K562 (cell line): ENCODE data around the gene FKBP1B. TPM values are rescaled to one million over a fixed set of nuclear protein-coding genes. Genes with fewer than 3 reads are reported as not detected.

Experiments used
- ATAC-seq: fragments of 200-7000 bp; cut with Tn5 transposase; 3 replicates; pipeline ENCODE4 v1.9.1; 2020; ENCODE audit warnings: moderate library complexity
- Bru-seq: library from RNA; stranded (reverse); fragments of 400-500 nt; gene quantifications from one replicate; lab custom pipeline; 2021; lab: Mats Ljungman, UMichigan
- BruChase-seq, 2 experiments: library from RNA; stranded (reverse); fragments of 400-500 nt; gene quantifications; one replicate each; lab custom pipeline; 2021; lab: Mats Ljungman, UMichigan
- BruUV-seq: library from RNA; stranded (reverse); fragments of 400-500 nt; replicated peaks from 2 replicates; lab custom pipeline; 2021; lab: Mats Ljungman, UMichigan
- CTCF ChIA-PET: fragments of 300-600 bp; formaldehyde crosslinking; extraction: SDS; loops from one replicate; lab custom pipeline; 2021; ENCODE audit warnings: low intra/inter-chr PET ratio; lab: Yijun Ruan, JAX
- POLR2A ChIA-PET: fragments of 300-600, 350-650 bp; sonication (Branson Sonifier 250); formaldehyde crosslinking; extraction: SDS; loops from one replicate; lab custom pipeline; 2021; ENCODE audit warnings: antibody characterized with exemption, inconsistent platforms; lab: Yijun Ruan, JAX
- DNase-seq, 4 experiments: peaks; one replicate each; pipeline versions ENCODE4 v3.0.0 to v3.0.0-alpha.2; 2011 to 2018; ENCODE audit warnings: low spot score in 3 of 4, mixed read lengths in 3 of 4; ENCODE audit errors: extremely low read depth in 1 of 4
- FAIRE-seq: peaks from 2 replicates; lab custom pipeline; 2011; peaks lifted over from hg19 to GRCh38; lab: Jason Lieb, UNC
- H2AFZ ChIP-seq: 2 replicates; pipeline ENCODE4 v1.6.0; 2011; ENCODE audit warnings: low read depth, low read length, control low read depth, inconsistent platforms
- H3K27ac ChIP-seq: fragments of 200-600 bp; 3 replicates; pipeline ENCODE4 v1.8.0; 2011; ENCODE audit warnings: low read depth, mild to moderate bottlenecking, control low read depth, inconsistent platforms, low read length, moderate library complexity, mixed read lengths; ENCODE audit errors: extremely low read depth
- H3K27me3 ChIP-seq, 2 experiments: fragments of 300-600 bp in 1 of 2; 2 replicates in 1 of 2; 3 replicates in 1 of 2; pipeline versions ENCODE4 v1.6.0 to v1.8.0; 2011; ENCODE audit warnings: inconsistent platforms in 2 of 2, low read length in 2 of 2, mild to moderate bottlenecking in 1 of 2, mixed read lengths in 1 of 2, moderate library complexity in 1 of 2; ENCODE audit not compliant: control insufficient read depth in 2 of 2, insufficient read depth in 2 of 2
- H3K36me3 ChIP-seq: fragments of 300-600 bp; 3 replicates; pipeline ENCODE4 v1.8.0; 2011; ENCODE audit warnings: mild to moderate bottlenecking, low read length, inconsistent platforms; ENCODE audit not compliant: control insufficient read depth, insufficient read depth
- H3K4me1 ChIP-seq, 2 experiments: fragments of 200-600 bp in 1 of 2; replicated peaks in 1 of 2; 2 replicates in 1 of 2; 3 replicates in 1 of 2; pipeline versions ENCODE4 v1.5.1 to v1.8.0; 2011; ENCODE audit warnings: inconsistent platforms in 2 of 2, low read length in 2 of 2, mild to moderate bottlenecking in 1 of 2, mixed read lengths in 1 of 2, moderate library complexity in 1 of 2; ENCODE audit not compliant: control insufficient read depth in 2 of 2, insufficient read depth in 2 of 2
- H3K4me2 ChIP-seq: 2 replicates; pipeline ENCODE4 v1.6.1; 2011; ENCODE audit warnings: low read length, control low read depth, inconsistent platforms, mixed read lengths; ENCODE audit not compliant: insufficient read depth
- H3K4me3 ChIP-seq: fragments of 200-600 bp; sonication (generic), shearing (Covaris generic); 2 replicates; pipeline ENCODE4 v1.5.1; 2016; ENCODE audit warnings: control low read depth, inconsistent platforms
- H3K79me2 ChIP-seq: fragments of 200-600 bp; 3 replicates; pipeline ENCODE4 v1.8.0; 2011; ENCODE audit warnings: low read length, inconsistent platforms; ENCODE audit not compliant: control insufficient read depth, insufficient read depth
- H3K9ac ChIP-seq, 2 experiments: 2 replicates each; pipeline versions ENCODE4 v1.6.0 to v1.6.1; 2011; ENCODE audit warnings: low read depth in 2 of 2, low read length in 2 of 2, control low read depth in 1 of 2, inconsistent platforms in 1 of 2, mild to moderate bottlenecking in 1 of 2, mixed read lengths in 1 of 2; ENCODE audit not compliant: insufficient read depth in 1 of 2
- H3K9me1 ChIP-seq: one replicate; pipeline ENCODE4 v1.6.0; 2011; ENCODE audit warnings: inconsistent platforms, mild to moderate bottlenecking, low read length, moderate library complexity; ENCODE audit not compliant: control insufficient read depth, insufficient read depth
- H3K9me3 ChIP-seq: replicated peaks from 2 replicates; pipeline ENCODE4 v1.5.1; 2011; ENCODE audit warnings: low read depth, low read length, inconsistent platforms; ENCODE audit not compliant: control insufficient read depth, insufficient read depth
- H4K20me1 ChIP-seq: replicated peaks from 2 replicates; pipeline ENCODE4 v1.6.1; 2011; ENCODE audit warnings: low read length, inconsistent platforms, mixed read lengths; ENCODE audit not compliant: control insufficient read depth, insufficient read depth
- ESRRA ChIP-seq: fragments of 450-650 bp; IDR thresholded peaks from 2 replicates; pipeline ENCODE4 v1.6.1; 2014; ENCODE audit warnings: low read depth, mild to moderate bottlenecking, moderate library complexity, borderline replicate concordance
- NKRF ChIP-seq: fragments of 450-650 bp; IDR thresholded peaks from 2 replicates; pipeline ENCODE4 v1.6.1; 2016; ENCODE audit warnings: borderline replicate concordance
- OTX1 ChIP-seq: fragments of 450-650 bp; formaldehyde crosslinking; IDR thresholded peaks from 2 replicates; pipeline ENCODE4 v1.4.0; 2022; ENCODE audit warnings: mild to moderate bottlenecking
- POLR2G ChIP-seq: fragments of 200-400 bp; formaldehyde crosslinking; IDR thresholded peaks from 2 replicates; pipeline ENCODE4 v1.6.1; 2017; ENCODE audit warnings: low read depth, mild to moderate bottlenecking, antibody characterized with exemption, low read length, moderate library complexity
- PTTG1 ChIP-seq: fragments of 450-650 bp; IDR thresholded peaks from 2 replicates; pipeline ENCODE4 v1.6.1; 2016; ENCODE audit warnings: low read depth, mild to moderate bottlenecking, missing genetic modification characterization, missing compliant biosample characterization
- SETDB1 ChIP-seq: IDR thresholded peaks from one replicate; pipeline ENCODE4 v1.6.1; 2012; ENCODE audit warnings: low read length, control low read depth, inconsistent platforms
- ZBTB7A ChIP-seq: IDR thresholded peaks from 2 replicates; pipeline ENCODE4 v1.6.1; 2011; ENCODE audit warnings: low read depth, mild to moderate bottlenecking, low read length, moderate library complexity, borderline replicate concordance; ENCODE audit not compliant: control insufficient read depth
- ZNF124 ChIP-seq: sonication (generic); formaldehyde crosslinking; IDR thresholded peaks from 2 replicates; pipeline ENCODE4 v1.8.1; 2022; ENCODE audit warnings: missing genetic modification reagents
- ZNF518B ChIP-seq: fragments of 250-450 bp; sonication (Bioruptor Pico); IDR thresholded peaks from 2 replicates; pipeline ENCODE4 v1.5.0; 2021; ENCODE audit warnings: mild to moderate bottlenecking, moderate library complexity
- WGBS: fragments of 100-300 bp; shearing (Covaris generic); methylation state at CpG from one replicate; pipeline ENCODE4 v1.1.6; 2016; ENCODE audit warnings: low coverage, mixed read lengths; ENCODE audit not compliant: insufficient coverage; ENCODE audit errors: missing lambda C conversion rate; 5-methylcytosine and 5-hydroxymethylcytosine counted together
- in situ Hi-C: fragments of 300-500 bp; cut with MboI; formaldehyde crosslinking; loops from 4 replicates; pipeline ENCODE4 v1.15.0; 2018; ENCODE audit warnings: inconsistent platforms, mixed read lengths
- intact Hi-C: fragments of 100-400 bp; cut with micrococcal nuclease; formaldehyde crosslinking; loops from 2 replicates; pipeline ENCODE4 v1.14.2; 2022
- long read RNA-seq, 3 experiments: library from polyadenylated mRNA in 2 of 3; library from RNA in 1 of 3; unstranded in 2 of 3; stranded (forward) in 1 of 3; transcript quantifications; one replicate each; pipeline ENCODE4 v2.0.0, GENCODE V29; 2019 to 2022
- polyA minus RNA-seq, 3 experiments: library from RNA; depleted of rRNA, polyadenylated mRNA; stranded (reverse); fragments of >200 nt; gene quantifications; 2 replicates each; pipeline ENCODE4 v1.2.3, GENCODE V29; 2011
- polyA plus RNA-seq, 8 experiments: library from polyadenylated mRNA; depleted of rRNA in 4 of 8; stranded (reverse) in 5 of 8; unstranded in 3 of 8; fragments of >200 nt; fragmentation: Nextera tagmentation in 2 of 8; fragmentation: Illumina TruSeq in 1 of 8; extraction: Ambion mirVana in 2 of 8; extraction: Trizol in 1 of 8; gene quantifications; 2 replicates each; pipeline versions ENCODE4 v1.2.1 to v1.2.3, GENCODE V29; 2011 to 2014; ENCODE audit warnings: inconsistent platforms in 1 of 8, missing spikeins in 1 of 8
- total RNA-seq, 7 experiments: library from RNA; depleted of rRNA in 6 of 7; stranded (reverse); fragments of >200 nt in 6 of 7; fragmentation: Illumina TruSeq in 2 of 7; extraction: Trizol in 2 of 7; gene quantifications; 2 replicates each; pipeline versions ENCODE4 v1.2.1 to v1.2.3, GENCODE V29; 2011 to 2021; ENCODE audit warnings: low replicate concordance in 1 of 7

FKBP1B gene
- total RNA-seq (2011; cell fraction: chromatin; rRNA removed; ENCODE audit: low replicate concordance), result 4.5 and 7.5 TPM in 2 replicates
- total RNA-seq (2011; cell fraction: nucleolus; rRNA removed), result 2.4 and 2.7 TPM in 2 replicates
- 3.9 and 7.7 TPM in 2 replicates for total RNA-seq (2011; cell fraction: nucleoplasm; rRNA removed)
- 1.6 and 2.0 TPM in 2 replicates for total RNA-seq (2014; rRNA removed)
- total RNA-seq (2014; rRNA removed; fragmentation: Illumina TruSeq; extraction: Trizol), result 2.4 and 2.8 TPM in 2 replicates
- total RNA-seq (2015; rRNA removed; fragmentation: Illumina TruSeq; extraction: Trizol), result 1.3 and 1.6 TPM in 2 replicates
- 1.6 and 2.4 TPM in 2 replicates for total RNA-seq (2021)
- 9.4 and 14.1 TPM in 2 replicates for polyA plus RNA-seq (2011; rRNA removed)
- polyA plus RNA-seq (2011; cell fraction: cytosol; rRNA removed), result 10.5 and 10.6 TPM in 2 replicates
- 10.7 and 14.9 TPM in 2 replicates for polyA plus RNA-seq (2011; cell fraction: nucleus; rRNA removed)
- 2.8 and 3.7 TPM in 2 replicates for polyA plus RNA-seq (2012)
- polyA plus RNA-seq (2014; fragmentation: Illumina TruSeq; extraction: Trizol), result 2.8 and 2.9 TPM in 2 replicates
- polyA plus RNA-seq (2014; fragmentation: Nextera tagmentation; extraction: Ambion mirVana), result 1 to 10 TPM in 1 of 2 experiments, under 1 TPM in 1; 0.58 to 1.2 TPM
- polyA plus RNA-seq (2014; rRNA removed), result 2.3 and 3.7 TPM in 2 replicates
- 4.1 and 7.1 TPM in 2 replicates for polyA minus RNA-seq (2011; rRNA and poly(A)+ RNA removed)
- polyA minus RNA-seq (2011; cell fraction: cytosol; rRNA and poly(A)+ RNA removed), result 2.2 TPM in 1 of 2 replicates, not detected in the other
- 0.81 and 1.9 TPM in 2 replicates for polyA minus RNA-seq (2011; cell fraction: nucleus; rRNA and poly(A)+ RNA removed)
- percentile 42 among the genes with signal in this experiment for Bru-seq, nascent RNA
- BruChase-seq, experiment 1, labeled RNA remaining after a 2-hour chase, result percentile 46 among the genes with signal in this experiment
- BruChase-seq, experiment 2, labeled RNA remaining after a 6-hour chase, result percentile 42 among the genes with signal in this experiment
- long read RNA-seq, experiment 1, partial matches to known transcripts, result 0 of 5 reads
- long read RNA-seq, experiment 1, other reads (novel, unspliced or antisense), result 4 of 5 reads
- long read RNA-seq, experiment 2, result 0 reads
- long read RNA-seq, experiment 3, result 0 reads

DNA sequence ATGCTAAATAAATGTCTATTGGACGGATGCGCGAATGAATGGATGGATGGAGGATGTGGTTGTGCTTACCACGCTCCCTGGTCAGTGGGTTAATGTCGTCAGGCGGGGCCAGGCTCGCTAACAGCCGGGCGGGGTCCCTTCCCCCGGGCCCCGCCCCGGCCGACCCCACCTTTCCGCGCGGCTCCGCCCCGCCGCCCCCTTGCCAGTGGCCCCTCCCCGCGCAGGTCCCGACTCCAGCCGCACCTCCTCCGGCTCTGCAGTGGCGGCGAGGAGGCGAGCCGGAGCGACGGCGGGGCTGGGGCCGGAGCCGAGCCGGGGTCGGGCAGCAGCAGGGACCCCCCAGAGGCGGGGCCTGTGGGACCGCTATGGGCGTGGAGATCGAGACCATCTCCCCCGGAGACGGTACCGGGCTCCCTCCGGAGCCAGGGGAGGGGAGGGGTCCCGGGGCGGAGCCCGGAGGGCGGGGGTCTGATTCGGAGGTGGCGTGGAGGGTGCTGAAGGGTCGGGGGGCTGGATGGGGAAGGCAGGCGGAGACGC is at the start of gene FKBP1B:
FKBP1B (plus strand) TSS at position 257 of the 537 bp plus-strand sequence; CDS start at position 366, 109 bp downstream.
- Histone ChIP-seq H3K9ac (peak within 1 kb of the TSS; percentile 27 to 81; a peak in 3 of 4 replicates), H3K9me3 (no peaks in the 10 kb centered on the region), H3K9me1 (no peaks in the 10 kb centered on the region), H3K36me3 (peaks cover 3% of the 10 kb centered on the region; the same call in 1 of the 3 replicates), H3K4me3 (peak within 1 kb of the TSS; percentile 47), H3K79me2 (peaks cover 25% of the 10 kb centered on the region), H3K27ac (no peak within 1 kb of the TSS), H3K4me2 (peak within 1 kb of the TSS; percentile 75), H4K20me1 (no peaks in the 10 kb centered on the region; the same call in 1 of the 2 replicates), H3K4me1 (peaks cover 8 to 22% of the 10 kb centered on the region in 2 experiments; a peak in 4 of 5 replicates), H2AFZ (peak within 1 kb of the TSS; percentile 69), H3K27me3 (peaks cover 10 to 11% of the 10 kb centered on the region in 2 experiments; a peak in 4 of 5 replicates)
- ChIA-PET POLR2A (interaction anchor here (0.7 to 1.8 kb wide), 4 partner anchors 11 to 24 kb away, joined by 3 to 5 read pairs (median 4); no protein-coding TSS in a partner anchor), CTCF (no interaction called here)
- in situ Hi-C loops (no loop called here), intact Hi-C loops (no loop called here)
- WGBS, result 1% methylated on average over 15 of the region's 52 CpGs
- DNase-seq, result peak; percentile 78 to 94 (median 86)
- BruUV-seq, result no TSS peak
- no peak for FAIRE-seq
- ATAC-seq, result peak; percentile 63
- TF ChIP-seq ZBTB7A (peak; percentile 50; the same call in 1 of the 2 replicates), OTX1 (CRISPR knock-in tag) (no peak), SETDB1 (no peak), PTTG1 (tag) (no peak), POLR2G (peak; percentile 69), ZNF124 (CRISPR knock-in tag) (no peak), NKRF (no peak), ZNF518B (CRISPR knock-in tag) (no peak), ESRRA (no peak)
